ENCODE data around the gene ABHD17C. TPM values are rescaled to one million over a fixed set of nuclear protein-coding genes. Genes with fewer than 3 reads are reported as not detected.

The ABHD17C gene
- total RNA-seq, 6 experiments from 2014 or later = 2.0 to 5.5 (median 3.0) TPM

GRCh38 chr15:80769829-80770705 is 75.0 kb downstream of the ABHD17C start:
- DNase-seq (no peak), ATAC-seq (no peak)
- no peaks in the 10 kb centered on the region for H3K9me3 ChIP-seq
- TF ChIP-seq, protein P1, sequence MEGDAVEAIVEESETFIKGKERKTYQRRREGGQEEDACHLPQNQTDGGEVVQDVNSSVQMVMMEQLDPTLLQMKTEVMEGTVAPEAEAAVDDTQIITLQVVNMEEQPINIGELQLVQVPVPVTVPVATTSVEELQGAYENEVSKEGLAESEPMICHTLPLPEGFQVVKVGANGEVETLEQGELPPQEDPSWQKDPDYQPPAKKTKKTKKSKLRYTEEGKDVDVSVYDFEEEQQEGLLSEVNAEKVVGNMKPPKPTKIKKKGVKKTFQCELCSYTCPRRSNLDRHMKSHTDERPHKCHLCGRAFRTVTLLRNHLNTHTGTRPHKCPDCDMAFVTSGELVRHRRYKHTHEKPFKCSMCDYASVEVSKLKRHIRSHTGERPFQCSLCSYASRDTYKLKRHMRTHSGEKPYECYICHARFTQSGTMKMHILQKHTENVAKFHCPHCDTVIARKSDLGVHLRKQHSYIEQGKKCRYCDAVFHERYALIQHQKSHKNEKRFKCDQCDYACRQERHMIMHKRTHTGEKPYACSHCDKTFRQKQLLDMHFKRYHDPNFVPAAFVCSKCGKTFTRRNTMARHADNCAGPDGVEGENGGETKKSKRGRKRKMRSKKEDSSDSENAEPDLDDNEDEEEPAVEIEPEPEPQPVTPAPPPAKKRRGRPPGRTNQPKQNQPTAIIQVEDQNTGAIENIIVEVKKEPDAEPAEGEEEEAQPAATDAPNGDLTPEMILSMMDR (IDR thresholded peaks at IDR 0.05) = no peak
- no peak for TF ChIP-seq POLR2A (IDR thresholded peaks at IDR 0.05)
- H3K36me3 ChIP-seq = no peaks in the 10 kb centered on the region
- no peak overlapping the region for H3K27ac ChIP-seq
- H3K27me3 ChIP-seq = no peaks in the 10 kb centered on the region
- H3K4me1 ChIP-seq = no peaks in the 10 kb centered on the region
- 83% methylated on average over 7 of the region's 7 CpGs for WGBS (ENCODE audit: insufficient coverage, low coverage, low lambda C conversion rate, missing lambda C conversion rate)
- H3K4me3 ChIP-seq = no peak overlapping the region
- intact Hi-C loops (cut with DNase I) = loop anchor here in 1 of 2 donors (10.0 kb wide), 2 partner anchors 105 to 315 kb away; no protein-coding TSS in a partner anchor

DNA sequence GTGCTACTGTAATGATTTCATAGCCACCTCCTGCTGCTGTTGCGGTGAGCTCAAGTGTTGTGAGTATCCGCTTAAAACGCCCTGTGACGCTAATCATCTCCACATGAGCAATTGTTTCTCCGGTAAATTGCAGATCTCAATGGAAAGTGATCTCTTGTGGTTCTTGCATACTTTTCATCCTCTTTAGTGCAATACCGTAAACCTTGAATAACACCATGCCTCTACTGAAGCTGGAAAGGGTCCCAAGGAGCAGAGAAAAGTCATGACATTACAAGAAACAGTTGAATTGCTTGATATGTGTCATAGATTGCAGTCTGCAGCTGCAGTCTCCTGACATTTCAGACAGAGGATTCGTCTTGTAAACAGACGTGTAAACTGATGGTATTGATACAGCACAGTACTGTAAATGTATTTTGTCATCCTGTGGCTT is 78.0 kb downstream of the ABHD17C start:
- intact Hi-C loops (cut with DNase I) = loop anchor here in 1 of 2 donors (10.0 kb wide), 2 partner anchors 108 to 318 kb away; no protein-coding TSS in a partner anchor
- WGBS (ENCODE audit: insufficient coverage, low coverage, low lambda C conversion rate, missing lambda C conversion rate) = 84% methylated on average over 8 of the region's 8 CpGs
- Histone ChIP-seq H3K36me3 (no peaks in the 10 kb centered on the region), H3K27ac (no peak overlapping the region), H3K27me3 (no peaks in the 10 kb centered on the region), H3K4me3 (no peak overlapping the region), H3K4me1 (no peaks in the 10 kb centered on the region), H3K9me3 (no peaks in the 10 kb centered on the region)
- ATAC-seq (no peak), DNase-seq (no peak)
- TF ChIP-seq, protein P1 (IDR thresholded peaks at IDR 0.05) = no peak
- TF ChIP-seq POLR2A (IDR thresholded peaks at IDR 0.05) = no peak

GRCh38 chr15:80773792-80774352 is 78.8 kb downstream of the ABHD17C start:
- intact Hi-C loops (cut with DNase I) = loop anchor here in 1 of 2 donors (10.0 kb wide), 2 partner anchors 109 to 319 kb away; no protein-coding TSS in a partner anchor
- Histone ChIP-seq H3K27ac (no peak overlapping the region), H3K9me3 (no peaks in the 10 kb centered on the region), H3K4me3 (no peak overlapping the region), H3K36me3 (no peaks in the 10 kb centered on the region), H3K27me3 (no peaks in the 10 kb centered on the region), H3K4me1 (peaks cover 0 to 3% (median 0%) of the 10 kb centered on the region in 4 donors)
- no peak for ATAC-seq
- 78% methylated on average over 5 of the region's 5 CpGs for WGBS (ENCODE audit: insufficient coverage, low coverage, low lambda C conversion rate, missing lambda C conversion rate)
- DNase-seq = no peak
- no peak for TF ChIP-seq POLR2A (IDR thresholded peaks at IDR 0.05)
- TF ChIP-seq, protein P1 (IDR thresholded peaks at IDR 0.05) = no peak

DNA sequence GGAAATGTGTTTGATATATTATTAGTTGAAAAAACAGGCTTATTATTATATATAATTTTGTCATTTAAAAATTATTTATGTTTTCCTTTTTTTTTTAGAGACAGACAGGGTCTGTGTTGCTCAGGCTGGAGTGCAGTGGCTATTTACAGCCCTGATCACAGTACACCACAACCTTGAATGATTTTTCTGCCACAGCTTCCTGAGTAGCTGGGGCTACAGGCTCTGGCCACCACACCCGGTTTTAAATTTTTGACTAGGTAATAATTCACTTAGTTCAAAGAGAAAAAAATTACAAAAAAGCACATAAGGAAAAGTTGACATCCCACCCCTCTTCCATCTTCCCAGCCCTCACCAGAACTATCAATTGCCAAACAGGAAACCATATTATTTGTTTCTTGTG is 79.4 kb downstream of the ABHD17C start:
- peaks cover 0 to under 1% of the 10 kb centered on the region in 2 donors for H3K27me3 ChIP-seq

More for the DNA sequence above, 79.4 kb downstream of the ABHD17C start:
- 14% methylated on average over 1 of the region's 1 CpG for WGBS (ENCODE audit: insufficient coverage, low coverage, low lambda C conversion rate, missing lambda C conversion rate)
- no peak for DNase-seq
- Histone ChIP-seq H3K4me3 (no peak overlapping the region), H3K36me3 (no peaks in the 10 kb centered on the region), H3K27ac (no peak overlapping the region), H3K4me1 (peaks cover 0 to 8% (median 0%) of the 10 kb centered on the region in 4 donors), H3K9me3 (no peaks in the 10 kb centered on the region)
- intact Hi-C loops (cut with DNase I) = loop anchor here in 1 of 2 donors (10.0 kb wide), 2 partner anchors 110 to 320 kb away; no protein-coding TSS in a partner anchor
- no peak for ATAC-seq
- no peak for TF ChIP-seq POLR2A (IDR thresholded peaks at IDR 0.05)
- TF ChIP-seq, protein P1 (IDR thresholded peaks at IDR 0.05) = no peak

All from right lobe of liver (tissue), 6 donors.